Smooth muscle cell (in vitro differentiated cells): ENCODE measurements around the gene RPH3AL. TPM values are rescaled to one million over a fixed set of nuclear protein-coding genes. Genes with fewer than 3 reads are reported as not detected.

Experiments
- DNase-seq: peaks from one replicate; lab custom pipeline; 2025; ENCODE audit not compliant: unreplicated experiment; lab: John Stamatoyannopoulos, UW
- H2AFZ ChIP-seq: fragments of 200-600 bp; sonication (generic); 2 replicates; pipeline ENCODE4 v1.6.0; 2016; ENCODE audit warnings: antibody characterized with exemption, low read depth, mild to moderate bottlenecking
- H3F3A ChIP-seq: fragments of 200-600 bp; sonication (generic); 2 replicates; pipeline ENCODE4 v1.6.0; 2017; ENCODE audit warnings: antibody characterized with exemption, low read depth
- H3K27ac ChIP-seq: fragments of 200-600 bp; sonication (generic); 2 replicates; pipeline ENCODE4 v1.5.1; 2016; ENCODE audit warnings: low read depth, mild to moderate bottlenecking
- H3K27me3 ChIP-seq: fragments of 200-600 bp; sonication (generic); 2 replicates; pipeline ENCODE4 v1.6.1; 2016; ENCODE audit warnings: low read depth, mild to moderate bottlenecking
- H3K36me3 ChIP-seq: fragments of 200-600 bp; sonication (generic); 2 replicates; pipeline ENCODE4 v1.5.1; 2016; ENCODE audit warnings: low read depth
- H3K4me1 ChIP-seq: fragments of 200-600 bp; sonication (generic); 2 replicates; pipeline ENCODE4 v1.5.1; 2016; ENCODE audit warnings: low read depth
- H3K4me2 ChIP-seq: fragments of 200-600 bp; sonication (generic); 2 replicates; pipeline ENCODE4 v1.6.0; 2016; ENCODE audit warnings: mild to moderate bottlenecking
- H3K4me3 ChIP-seq: fragments of 200-600 bp; sonication (generic); 2 replicates; pipeline ENCODE4 v1.5.1; 2016; ENCODE audit warnings: mild to moderate bottlenecking
- H3K79me2 ChIP-seq: fragments of 200-600 bp; sonication (generic); 2 replicates; pipeline ENCODE4 v1.6.0; 2016; ENCODE audit warnings: low read depth, mild to moderate bottlenecking
- H3K9ac ChIP-seq: fragments of 200-600 bp; sonication (generic); 2 replicates; pipeline ENCODE4 v1.6.0; 2016; ENCODE audit warnings: low read depth
- H3K9me3 ChIP-seq: fragments of 200-600 bp; sonication (generic); replicated peaks from 2 replicates; pipeline ENCODE4 v1.5.1; 2016; ENCODE audit warnings: low read depth
- H4K20me1 ChIP-seq: fragments of 200-600 bp; sonication (generic); 2 replicates; pipeline ENCODE4 v1.6.0; 2016; ENCODE audit warnings: low read depth
- WGBS: methylation state at CpG from one replicate; pipeline ENCODE4 v1.1.7; 2016; ENCODE audit warnings: low lambda C conversion rate; 5-methylcytosine and 5-hydroxymethylcytosine counted together
- polyA plus RNA-seq: library from polyadenylated mRNA; unstranded; fragments of >200 nt; fragmentation: Nextera tagmentation; extraction: Ambion mirVana; gene quantifications from 2 replicates; pipeline ENCODE4 v1.2.1, GENCODE V29; 2016
- total RNA-seq: library from RNA; depleted of rRNA; stranded (reverse); fragments of >200 nt; gene quantifications from 2 replicates; pipeline ENCODE4 v1.2.3, GENCODE V29; 2014
- TF ChIP-seq, protein P1 (sequence below): fragments of 200-600 bp; sonication (generic); IDR thresholded peaks from 2 replicates; pipeline ENCODE4 v1.5.1; 2017; ENCODE audit warnings: borderline replicate concordance, mild to moderate bottlenecking, antibody characterized with exemption; ENCODE audit not compliant: insufficient read depth, poor library complexity, severe bottlenecking

The RPH3AL gene
- total and polyA plus RNA-seq, 2 experiments from 2014 or later: 1.8 to 3.3 TPM

GRCh38 chr17:345992-346785 is 6.4 kb downstream of the RPH3AL start:
- Histone ChIP-seq H3K27me3 (no peaks in the 10 kb centered on the region), H3K4me1 (peaks cover 5% of the 10 kb centered on the region), H4K20me1 (no peaks in the 10 kb centered on the region), H3K4me3 (no peak overlapping the region), H3K9ac (no peak overlapping the region), H2AFZ (no peak overlapping the region), H3F3A (no peaks in the 10 kb centered on the region), H3K79me2 (no peaks in the 10 kb centered on the region), H3K9me3 (no peaks in the 10 kb centered on the region), H3K4me2 (no peak overlapping the region), H3K36me3 (no peaks in the 10 kb centered on the region), H3K27ac (no peak overlapping the region)
- no peak for DNase-seq
- 82% methylated on average over 12 of the region's 12 CpGs for WGBS
- TF ChIP-seq, protein P1, sequence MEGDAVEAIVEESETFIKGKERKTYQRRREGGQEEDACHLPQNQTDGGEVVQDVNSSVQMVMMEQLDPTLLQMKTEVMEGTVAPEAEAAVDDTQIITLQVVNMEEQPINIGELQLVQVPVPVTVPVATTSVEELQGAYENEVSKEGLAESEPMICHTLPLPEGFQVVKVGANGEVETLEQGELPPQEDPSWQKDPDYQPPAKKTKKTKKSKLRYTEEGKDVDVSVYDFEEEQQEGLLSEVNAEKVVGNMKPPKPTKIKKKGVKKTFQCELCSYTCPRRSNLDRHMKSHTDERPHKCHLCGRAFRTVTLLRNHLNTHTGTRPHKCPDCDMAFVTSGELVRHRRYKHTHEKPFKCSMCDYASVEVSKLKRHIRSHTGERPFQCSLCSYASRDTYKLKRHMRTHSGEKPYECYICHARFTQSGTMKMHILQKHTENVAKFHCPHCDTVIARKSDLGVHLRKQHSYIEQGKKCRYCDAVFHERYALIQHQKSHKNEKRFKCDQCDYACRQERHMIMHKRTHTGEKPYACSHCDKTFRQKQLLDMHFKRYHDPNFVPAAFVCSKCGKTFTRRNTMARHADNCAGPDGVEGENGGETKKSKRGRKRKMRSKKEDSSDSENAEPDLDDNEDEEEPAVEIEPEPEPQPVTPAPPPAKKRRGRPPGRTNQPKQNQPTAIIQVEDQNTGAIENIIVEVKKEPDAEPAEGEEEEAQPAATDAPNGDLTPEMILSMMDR: no peak

DNA sequence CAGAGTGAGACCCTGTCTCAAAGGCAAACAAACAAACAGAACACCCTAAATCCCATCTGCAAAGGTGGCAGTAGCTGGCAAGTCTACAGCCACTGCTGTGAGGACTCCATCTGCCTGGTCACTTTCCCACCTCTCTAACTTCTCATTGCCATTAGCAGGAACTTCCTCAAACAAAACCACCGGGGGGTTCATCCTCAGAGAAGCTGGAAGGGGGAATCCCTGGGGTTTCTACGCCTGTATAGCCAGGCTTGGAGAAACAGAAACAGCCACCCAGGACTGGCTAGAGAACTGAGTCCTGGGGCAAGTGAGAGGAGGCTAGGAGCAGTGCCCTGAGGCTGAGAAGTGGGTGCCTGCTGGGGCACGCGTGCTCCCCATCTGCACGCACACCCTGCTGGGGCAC is 7.3 kb downstream of the RPH3AL start:
- 100% methylated on average over 5 of the region's 5 CpGs for whole genome bisulfite sequencing
- no peaks in the 10 kb centered on the region for H3K27me3 ChIP-seq

DNA sequence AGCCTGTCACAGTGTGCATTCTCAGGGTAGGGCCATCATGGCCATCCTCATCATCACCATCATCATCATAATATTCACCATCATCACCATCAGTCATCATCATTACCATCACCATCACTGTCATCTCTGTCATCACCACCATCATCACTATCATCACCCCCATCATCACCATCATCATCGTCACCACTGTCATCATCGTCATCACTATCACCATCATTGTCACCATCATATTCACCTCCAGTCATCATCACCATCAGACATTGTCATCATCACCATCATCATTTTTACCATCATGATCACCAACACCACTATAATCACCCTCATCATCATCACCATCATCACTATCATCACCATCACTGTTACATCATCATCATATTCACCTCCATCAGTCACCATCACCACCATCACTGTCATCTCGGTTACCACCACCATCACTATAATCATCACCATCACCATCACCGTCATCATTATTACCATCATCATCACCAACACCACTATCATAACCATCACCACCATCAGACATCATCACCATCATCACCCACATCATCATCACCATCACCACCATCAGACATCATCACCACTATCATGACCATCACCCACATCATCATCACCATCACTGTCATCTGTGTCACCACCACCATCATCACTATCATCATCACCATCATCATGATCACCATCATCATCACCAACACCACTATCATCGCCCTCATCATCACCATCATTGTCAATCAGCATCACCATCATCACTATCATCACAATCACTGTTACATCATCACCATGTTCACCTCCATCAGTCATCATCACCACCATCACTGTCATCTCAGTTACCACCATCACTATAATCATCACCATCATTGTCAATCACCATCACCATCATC is 8.5 kb downstream of the RPH3AL start:
- Histone ChIP-seq H3K4me3 (no peak overlapping the region), H3K4me2 (no peak overlapping the region), H4K20me1 (no peaks in the 10 kb centered on the region), H2AFZ (no peak overlapping the region), H3K4me1 (peaks cover 2% of the 10 kb centered on the region), H3K9ac (no peak overlapping the region), H3K79me2 (no peaks in the 10 kb centered on the region), H3K36me3 (no peaks in the 10 kb centered on the region), H3K27me3 (no peaks in the 10 kb centered on the region), H3K9me3 (no peaks in the 10 kb centered on the region), H3F3A (no peaks in the 10 kb centered on the region), H3K27ac (no peak overlapping the region)
- WGBS: 100% methylated on average over 5 of the region's 5 CpGs
- DNase-seq: no peak
- TF ChIP-seq, protein P1: no peak

More for the DNA sequence above, 7.3 kb downstream of the RPH3AL start:
- no peaks in the 10 kb centered on the region for H3F3A ChIP-seq
- DNase-seq: no peak
- no peak overlapping the region for H3K4me2 ChIP-seq
- no peaks in the 10 kb centered on the region for H4K20me1 ChIP-seq
- H2AFZ ChIP-seq: no peak overlapping the region
- no peaks in the 10 kb centered on the region for H3K79me2 ChIP-seq
- no peak overlapping the region for H3K9ac ChIP-seq
- no peaks in the 10 kb centered on the region for H3K36me3 ChIP-seq
- H3K4me3 ChIP-seq: no peak overlapping the region
- H3K9me3 ChIP-seq: no peaks in the 10 kb centered on the region
- H3K27ac ChIP-seq: no peak overlapping the region
- TF ChIP-seq, protein P1: no peak
- H3K4me1 ChIP-seq: peaks cover 5% of the 10 kb centered on the region
